MM.1S (cell line): ENCODE measurements around the gene PTGFR.

ENCODE experiments used
- EZH2phosphoT487 ChIP-seq: fragments of 300-600 bp; sonication (generic); IDR thresholded peaks from 2 replicates; pipeline ENCODE4 v1.6.1; 2018; ENCODE audit warnings: antibody characterized with exemption, low read length
- TF ChIP-seq, protein P1 (sequence below): fragments of 300-600 bp; sonication (generic); IDR thresholded peaks from 2 replicates; pipeline ENCODE4 v1.5.1; 2016; ENCODE audit warnings: antibody characterized with exemption, low read length, mixed read lengths

DNA sequence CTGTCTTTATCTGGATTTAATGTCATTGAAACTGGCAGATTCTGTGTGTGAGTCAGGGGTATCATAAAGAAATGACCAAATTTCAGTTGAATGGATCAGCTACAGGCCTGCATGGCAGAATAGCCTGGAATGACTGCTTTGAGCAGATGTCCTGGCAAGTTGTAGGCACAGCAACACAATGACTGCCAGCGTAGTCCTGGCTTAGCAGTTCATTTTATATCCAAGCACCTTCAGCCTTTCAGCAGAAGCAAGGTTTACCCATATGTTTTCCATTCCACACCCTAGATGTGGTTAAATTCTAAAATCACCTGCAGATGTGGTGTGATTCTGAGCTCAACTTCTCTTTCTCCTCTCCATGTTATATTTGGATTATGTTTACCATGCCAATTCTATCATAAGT, 22.3 kb upstream of the PTGFR start:
- TF ChIP-seq, protein P1, sequence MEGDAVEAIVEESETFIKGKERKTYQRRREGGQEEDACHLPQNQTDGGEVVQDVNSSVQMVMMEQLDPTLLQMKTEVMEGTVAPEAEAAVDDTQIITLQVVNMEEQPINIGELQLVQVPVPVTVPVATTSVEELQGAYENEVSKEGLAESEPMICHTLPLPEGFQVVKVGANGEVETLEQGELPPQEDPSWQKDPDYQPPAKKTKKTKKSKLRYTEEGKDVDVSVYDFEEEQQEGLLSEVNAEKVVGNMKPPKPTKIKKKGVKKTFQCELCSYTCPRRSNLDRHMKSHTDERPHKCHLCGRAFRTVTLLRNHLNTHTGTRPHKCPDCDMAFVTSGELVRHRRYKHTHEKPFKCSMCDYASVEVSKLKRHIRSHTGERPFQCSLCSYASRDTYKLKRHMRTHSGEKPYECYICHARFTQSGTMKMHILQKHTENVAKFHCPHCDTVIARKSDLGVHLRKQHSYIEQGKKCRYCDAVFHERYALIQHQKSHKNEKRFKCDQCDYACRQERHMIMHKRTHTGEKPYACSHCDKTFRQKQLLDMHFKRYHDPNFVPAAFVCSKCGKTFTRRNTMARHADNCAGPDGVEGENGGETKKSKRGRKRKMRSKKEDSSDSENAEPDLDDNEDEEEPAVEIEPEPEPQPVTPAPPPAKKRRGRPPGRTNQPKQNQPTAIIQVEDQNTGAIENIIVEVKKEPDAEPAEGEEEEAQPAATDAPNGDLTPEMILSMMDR: no peak
- no peak for TF ChIP-seq EZH2phosphoT487
